HG03135 (cell line): ENCODE data around the gene CDH8.
"Not testable (repeated sequence)": the region's sequence is repeated elsewhere in the genome, so short reads cannot be mapped to it uniquely, and the experiment has no call there.

ENCODE experiments used
- ATAC-seq: cut with Tn5 transposase; IDR thresholded peaks from one replicate; pipeline ENCODE4 v1.9.1; 2021; ENCODE audit warnings: mild to moderate bottlenecking, moderate library complexity; ENCODE audit not compliant: unreplicated experiment

Gene CDH8

DNA sequence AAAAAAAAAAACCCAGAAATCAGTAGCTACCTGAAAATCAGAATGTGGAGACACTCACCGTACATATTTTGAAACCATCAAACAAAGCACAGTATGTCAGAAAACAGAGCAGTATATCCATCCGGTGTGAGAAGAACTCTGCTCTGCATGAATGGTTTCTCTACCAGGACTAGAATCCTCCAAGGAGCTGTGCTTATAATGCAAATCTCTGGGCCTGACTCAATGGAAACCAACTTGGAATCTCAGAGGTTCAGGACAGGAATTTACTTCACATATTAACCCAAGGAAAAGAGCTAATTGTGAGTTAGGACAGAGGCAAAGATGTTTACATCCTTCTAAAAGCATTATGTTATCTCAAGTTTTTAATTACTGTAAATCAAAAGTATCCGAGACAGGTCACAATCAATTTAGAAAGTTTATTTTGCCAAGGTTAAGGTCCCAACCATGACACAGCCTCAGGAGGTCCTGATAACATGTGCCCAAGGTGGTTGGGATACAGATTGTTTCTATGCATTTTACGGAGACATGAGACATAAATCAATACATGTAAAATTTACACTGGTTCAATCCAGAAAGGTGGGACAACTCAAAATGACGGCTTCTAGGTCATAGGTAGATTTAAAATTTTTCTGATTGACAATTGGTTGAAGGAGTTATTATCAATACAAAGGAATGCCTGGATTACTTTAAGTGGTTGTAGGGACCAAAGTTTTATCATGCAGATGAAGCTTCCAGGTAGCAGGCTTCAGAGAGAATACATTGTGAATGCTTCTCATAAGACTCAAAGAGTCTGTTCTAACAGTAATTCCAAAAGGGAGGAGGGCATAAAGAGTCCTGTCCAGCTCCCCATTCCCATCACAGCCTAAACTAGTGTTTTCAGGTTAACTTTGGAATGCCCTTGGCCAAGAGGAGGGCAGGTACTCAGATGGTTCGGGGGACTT is 164.1 kb downstream of the CDH8 start:
- no peak for ATAC-seq

DNA sequence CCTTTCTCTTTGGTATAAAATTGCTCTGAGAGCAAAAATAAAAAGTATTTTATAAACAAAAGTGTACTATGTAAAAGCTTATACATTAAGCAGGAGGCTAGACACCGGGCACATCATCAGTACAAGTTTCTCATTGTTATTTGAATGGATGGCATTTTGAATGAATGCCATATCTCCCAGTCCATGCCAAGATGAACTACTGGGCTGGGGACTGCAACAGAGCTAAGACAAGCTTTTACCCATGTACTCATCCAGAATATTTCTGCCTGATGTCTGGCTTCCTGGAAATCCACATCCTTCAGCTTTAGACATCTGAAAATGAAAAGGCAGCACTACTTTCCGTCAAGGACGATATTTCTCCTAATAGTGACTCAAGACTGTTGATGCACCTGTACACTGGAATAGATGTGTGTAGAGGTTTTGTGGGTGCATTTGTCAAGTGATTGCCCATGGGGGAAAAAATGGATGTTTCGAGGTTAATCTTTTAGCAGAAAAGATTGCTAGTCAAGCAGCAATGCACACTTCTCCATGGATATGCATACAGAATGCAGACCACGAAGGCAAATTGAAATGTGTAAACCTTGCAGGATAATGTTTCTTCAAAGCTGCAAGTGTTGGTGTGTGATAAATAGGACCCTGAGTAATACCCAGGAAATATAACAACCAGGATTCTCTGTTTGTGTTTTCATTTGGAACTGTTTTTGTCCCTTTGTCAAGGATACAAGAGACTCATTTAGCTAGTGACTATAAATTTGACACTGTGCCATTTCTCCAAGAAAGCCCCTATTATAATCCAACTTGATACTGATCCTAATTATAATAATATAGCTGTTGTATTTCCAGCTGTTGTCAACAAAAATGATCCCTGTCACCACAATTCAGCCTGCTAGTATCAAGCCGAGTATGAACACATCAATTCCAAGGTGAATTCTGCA is 173.8 kb downstream of the CDH8 start:
- ATAC-seq: no peak

DNA sequence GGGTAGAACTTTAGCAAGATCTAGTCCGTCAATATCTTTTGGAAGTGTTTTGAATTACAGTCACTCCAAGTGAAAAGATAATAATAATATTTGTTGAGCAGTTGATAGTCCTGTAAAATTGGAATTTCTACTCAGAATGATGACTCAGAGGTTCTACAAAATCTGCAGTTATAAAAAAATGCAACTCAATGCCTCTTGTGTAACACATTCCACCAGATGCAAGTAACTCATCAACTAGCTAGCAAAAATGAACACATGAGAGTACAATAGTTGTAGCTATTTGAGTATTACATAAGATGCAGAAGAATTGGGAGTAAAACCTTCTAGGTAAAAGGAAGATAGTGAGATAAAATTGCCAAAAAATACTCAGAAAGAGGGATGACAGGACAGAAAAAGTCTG is 177.2 kb downstream of the CDH8 start:
- no peak for ATAC-seq

DNA sequence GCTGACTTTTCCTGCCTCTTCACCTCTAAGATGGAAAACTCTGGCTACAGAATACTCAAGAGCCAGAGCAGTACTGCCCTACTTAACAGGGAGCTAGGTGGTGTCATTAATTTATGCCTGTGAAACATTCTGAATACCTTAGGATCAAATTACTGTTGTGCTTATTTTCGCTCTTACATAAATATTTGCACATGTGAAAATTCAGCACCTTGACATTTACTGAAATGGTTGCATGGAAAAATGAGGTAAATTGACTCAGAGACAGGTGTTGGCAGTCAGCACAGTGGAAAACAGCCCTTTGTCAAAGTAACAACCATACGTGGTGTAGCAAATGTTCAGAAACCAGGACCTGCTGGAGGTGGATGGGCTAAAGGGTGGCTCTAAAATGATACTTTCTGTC is 193.6 kb downstream of the CDH8 start:
- no peak for ATAC-seq

DNA sequence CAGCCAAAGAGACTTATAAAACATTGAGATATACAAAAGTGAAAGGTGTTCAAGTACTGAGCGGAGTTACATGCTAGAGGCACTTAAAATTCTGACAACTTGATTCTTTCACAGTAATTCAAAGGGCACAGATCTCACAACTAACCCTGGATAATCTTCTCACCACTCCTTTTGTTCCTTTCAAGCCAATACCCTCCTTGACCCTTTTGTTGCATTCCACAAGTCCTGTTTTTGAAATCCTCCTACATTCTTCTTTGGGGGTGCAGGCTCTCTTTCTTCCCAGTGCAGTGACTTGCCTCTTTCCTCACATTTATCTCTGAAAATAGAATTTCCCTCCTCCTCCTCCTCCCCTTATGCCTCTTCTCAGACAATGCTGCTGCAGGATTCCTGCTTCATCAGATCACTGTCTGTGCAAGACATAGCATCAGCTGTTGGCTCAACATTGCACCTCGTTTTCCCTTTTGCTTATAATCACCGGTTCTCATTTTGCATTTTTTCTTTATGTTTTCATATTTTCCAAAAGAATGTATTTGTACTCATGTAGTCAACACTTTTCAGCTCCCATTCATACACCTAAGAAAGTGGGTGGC is 199.3 kb downstream of the CDH8 start:
- ATAC-seq: no peak

DNA sequence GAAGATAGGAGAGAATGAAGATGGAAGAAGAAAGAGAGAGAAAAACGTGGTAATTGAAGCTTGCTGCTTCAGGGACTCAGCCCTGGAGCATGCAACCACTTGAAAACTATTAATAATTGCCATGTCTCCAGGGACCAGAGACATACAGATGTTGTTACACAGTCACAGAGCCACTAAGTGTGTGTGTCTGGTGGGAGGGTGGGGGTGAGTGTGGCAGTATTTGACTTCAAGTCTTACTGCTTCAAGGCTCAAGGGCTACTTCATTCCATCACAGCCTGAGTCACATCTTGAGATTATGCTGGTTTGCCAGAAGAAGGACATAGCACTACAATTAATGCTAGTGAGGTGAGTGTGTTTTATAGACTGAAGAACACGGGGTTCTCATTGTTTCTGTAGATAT is 202.2 kb downstream of the CDH8 start:
- no peak for ATAC-seq

DNA sequence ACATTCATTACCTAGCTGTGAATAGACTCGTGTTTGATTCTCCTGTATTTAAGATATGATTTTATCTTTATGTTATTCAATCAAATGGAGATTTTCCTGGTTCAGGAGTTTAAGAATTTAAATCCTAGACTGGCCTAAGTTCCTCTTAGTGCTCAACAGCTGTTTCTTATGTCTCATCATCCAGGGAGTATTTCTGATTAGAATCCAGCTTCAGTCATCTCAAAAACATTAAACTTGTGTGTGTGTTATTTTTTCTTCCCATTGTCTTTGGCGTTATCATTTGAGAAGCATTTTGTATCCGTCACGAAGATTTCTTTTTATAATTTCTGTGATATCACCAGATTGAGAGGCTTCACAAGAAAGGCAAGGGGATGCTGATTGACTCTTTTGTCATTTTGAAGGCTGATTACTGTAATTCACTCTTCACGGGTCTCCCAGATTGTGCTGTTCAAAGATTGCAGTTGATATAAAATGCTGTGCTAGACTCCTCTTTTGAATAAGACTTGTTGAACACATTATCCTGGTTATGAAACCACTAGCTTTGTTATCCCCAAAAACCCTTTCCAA is 204.8 kb downstream of the CDH8 start:
- no peak for ATAC-seq

DNA sequence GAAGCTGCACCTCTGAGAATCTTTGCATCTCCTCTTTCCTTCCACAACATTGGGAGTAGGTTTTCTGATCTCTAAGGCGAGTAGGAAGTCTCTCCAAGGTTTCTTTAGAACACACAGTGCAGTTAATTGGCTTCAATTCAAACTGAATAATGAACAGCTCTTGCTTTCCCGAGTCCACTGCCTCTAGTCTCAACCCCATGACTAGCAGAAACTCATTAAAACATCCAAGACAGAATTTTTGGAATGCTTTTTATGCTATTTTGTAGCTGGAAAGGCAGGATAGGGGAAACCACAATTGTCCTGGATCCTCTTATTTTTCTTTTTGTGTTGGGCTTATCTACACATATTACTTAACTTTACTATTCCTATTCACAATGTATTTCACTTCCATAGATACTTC is 206.6 kb downstream of the CDH8 start:
- ATAC-seq: no peak

DNA sequence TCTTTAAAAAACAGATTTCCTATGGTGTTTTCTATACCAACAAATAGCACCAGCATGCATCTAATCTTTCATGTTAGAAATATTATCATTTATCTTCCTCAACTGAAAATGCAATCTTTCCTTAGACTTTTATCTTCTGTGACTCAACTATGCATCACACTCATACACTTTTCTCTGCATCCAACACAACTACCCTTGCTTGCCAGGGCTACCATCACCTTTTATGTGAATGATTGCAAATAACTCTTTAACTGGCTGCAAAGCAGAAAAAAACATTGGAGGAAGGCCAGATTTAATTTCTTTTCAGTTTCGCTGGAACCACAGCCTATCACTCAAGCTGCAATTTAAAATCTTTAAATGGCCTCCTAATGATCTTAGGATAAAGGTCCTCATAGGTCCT is 212.9 kb downstream of the CDH8 start:
- ATAC-seq: no peak

DNA sequence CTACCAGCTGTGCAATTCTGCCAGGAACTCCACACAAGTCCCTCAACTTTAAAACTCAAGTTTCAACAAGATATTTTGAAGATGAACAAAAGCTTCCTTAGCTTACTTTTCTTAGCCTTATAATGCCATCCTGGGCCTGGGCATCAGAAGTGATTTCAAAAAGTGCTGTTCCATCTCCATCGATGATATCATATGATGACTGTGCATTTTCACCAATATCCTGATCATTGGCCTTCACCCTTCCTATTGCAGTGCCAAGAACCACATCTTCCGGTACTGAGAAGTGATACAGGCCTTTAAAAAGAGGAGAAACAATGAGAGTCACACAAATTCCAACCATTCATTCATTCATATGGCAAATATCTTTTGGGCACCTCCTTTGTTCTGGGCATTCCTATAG is 215.4 kb downstream of the CDH8 start:
- no peak for ATAC-seq

DNA sequence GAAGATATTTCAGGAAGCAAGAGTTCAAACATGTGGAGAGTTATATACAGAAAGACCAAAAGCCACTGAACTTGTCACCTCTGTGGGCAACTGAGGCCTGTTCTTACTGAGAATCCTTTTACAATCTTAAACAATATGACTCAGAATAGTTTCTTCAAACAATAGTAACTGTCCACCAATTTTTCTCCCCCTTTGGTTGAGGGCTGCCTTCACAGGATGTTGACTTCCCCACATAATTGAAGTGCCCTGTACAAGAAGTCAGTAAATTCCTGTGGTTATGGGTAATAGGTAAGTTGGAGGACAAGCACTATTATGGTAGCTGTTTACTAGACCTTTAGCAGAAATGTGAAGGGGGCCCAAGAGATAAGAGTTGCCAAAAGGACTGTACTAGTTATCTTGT is 215.8 kb downstream of the CDH8 start:
- ATAC-seq: no peak

DNA sequence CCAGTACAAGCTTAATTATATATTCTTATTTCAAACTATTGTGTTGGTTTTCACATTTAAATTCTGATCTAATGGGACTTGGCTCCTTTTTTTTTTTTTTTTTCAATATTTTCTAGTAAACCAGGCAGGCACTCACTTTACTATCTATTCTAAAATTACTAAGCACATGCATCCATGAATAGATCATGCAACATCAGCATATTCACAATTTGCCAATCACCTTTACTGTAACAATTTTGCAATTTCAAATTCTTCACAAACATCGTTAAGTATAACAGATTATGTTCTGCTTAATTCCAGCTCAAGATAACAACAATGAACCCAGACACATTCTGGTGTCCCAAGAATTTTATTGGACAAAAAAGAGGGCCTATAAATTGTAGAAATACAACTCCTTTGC is 217.4 kb downstream of the CDH8 start:
- ATAC-seq: no peak

DNA sequence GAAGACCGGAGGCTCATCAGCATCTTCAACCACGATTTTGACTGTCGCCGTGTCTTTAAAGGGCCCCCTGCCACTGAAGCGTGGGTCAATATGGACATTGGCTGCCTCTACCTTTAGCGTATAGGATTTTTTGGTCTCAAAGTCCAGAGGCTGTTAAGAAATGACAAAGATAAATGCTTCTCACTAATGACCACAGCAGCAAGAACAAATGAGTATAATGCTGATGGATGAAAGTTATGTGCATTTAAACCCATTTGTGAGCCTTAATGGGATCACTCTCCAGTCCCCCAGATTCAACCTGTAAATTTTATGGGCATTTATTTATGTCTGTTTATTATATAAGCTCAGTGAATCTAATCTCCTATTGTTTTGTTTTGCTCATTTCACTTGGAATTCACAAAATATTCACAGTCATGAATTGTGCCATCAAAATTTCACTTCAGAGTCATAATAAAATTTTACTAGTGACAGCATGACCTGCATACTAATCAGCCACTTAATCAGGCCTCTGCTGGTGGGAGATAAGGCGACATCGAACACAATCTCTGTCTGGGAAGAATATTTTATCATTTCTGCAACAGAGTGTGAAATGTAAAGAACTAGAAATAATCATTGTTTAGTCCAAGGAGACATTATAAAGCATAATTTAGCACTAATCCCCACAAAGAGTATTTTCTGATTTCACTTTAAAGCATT is 218.5 kb downstream of the CDH8 start:
- no peak for ATAC-seq

DNA sequence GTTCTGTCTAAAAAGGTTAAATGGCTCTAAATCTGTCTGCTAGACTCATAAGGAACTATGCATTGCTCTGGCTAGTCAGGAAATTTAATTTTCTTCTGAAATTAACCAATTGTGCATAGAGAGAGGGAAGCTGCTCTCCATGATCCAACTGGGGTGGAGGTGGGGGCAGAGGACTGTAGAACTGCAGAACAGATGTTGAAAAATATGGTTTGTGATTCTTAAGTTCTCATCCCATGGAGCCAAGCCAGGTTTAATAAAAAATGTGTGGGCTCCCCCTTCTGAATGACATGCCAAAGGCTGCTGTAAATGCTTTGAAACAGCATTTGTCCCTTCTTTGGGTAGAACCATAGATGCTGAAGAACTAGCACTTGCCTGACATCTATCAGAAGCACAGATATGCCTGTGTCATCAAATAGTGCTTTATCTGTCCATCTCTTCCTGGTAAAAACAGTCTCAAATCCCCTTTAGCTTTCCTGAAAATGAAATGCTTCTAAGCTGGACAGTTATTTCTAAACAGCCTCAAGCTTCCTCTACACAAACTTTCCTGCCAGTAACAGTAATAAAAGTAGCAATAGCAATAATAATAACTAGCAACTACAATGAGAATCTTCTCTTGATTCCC is 221.4 kb downstream of the CDH8 start:
- no peak for ATAC-seq

DNA sequence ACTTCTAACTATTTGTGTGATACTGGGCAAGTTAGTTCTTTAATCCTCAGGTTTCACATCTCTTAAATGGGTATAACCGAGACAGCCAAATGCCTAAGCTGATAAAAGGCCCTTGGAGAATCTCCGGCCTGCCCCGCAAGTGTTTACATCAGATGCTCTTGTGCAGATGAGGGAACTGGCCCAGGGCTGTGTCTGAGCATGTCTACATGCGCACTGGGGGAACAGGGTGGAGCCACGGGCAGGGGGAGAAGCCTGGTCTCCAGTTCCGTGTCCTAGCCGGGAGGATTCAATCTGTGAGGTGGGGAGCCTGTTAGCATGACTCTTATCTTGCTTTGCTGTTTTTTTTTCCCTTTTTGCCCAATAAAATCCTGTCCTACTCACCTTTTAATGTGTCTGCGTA is 222.9 kb downstream of the CDH8 start:
- no peak for ATAC-seq

DNA sequence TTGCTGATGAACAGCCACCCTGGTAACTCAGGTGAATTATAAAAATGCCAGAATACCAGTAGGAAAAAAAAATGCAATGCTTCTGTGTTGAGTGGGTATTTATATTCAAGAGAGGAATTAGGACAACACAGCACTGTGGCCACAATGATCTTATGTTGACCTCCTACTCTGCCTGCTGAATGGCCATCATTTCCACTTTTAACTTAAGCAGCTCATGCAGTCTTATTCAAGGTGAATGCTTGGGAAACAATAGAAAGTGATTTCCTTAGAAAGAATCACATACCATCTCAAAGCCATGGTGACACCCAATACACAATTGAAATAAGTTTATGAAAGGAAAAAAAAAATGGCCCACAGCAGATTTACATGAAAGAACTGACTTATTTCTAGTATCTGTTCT is 224.0 kb downstream of the CDH8 start:
- ATAC-seq: no peak

DNA sequence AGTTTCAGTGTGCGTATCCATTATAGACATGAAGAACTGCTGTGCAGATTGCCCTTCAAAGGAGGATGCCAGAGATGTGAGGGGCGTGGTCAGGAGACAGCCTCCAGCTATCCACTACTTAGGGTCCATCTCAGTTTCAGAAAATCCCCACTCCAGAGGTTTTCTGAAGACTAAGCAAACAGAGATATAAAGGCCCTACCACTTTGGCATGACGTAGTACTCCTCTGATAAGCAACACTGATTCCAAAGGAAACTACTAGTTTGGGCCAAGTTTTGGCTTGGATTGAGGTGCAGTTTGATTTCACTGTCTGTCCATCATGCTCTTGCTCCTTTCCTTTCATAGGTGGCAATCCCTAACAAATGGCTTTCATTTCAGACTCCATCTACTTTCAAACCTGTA is 228.7 kb downstream of the CDH8 start:
- ATAC-seq: no peak

DNA sequence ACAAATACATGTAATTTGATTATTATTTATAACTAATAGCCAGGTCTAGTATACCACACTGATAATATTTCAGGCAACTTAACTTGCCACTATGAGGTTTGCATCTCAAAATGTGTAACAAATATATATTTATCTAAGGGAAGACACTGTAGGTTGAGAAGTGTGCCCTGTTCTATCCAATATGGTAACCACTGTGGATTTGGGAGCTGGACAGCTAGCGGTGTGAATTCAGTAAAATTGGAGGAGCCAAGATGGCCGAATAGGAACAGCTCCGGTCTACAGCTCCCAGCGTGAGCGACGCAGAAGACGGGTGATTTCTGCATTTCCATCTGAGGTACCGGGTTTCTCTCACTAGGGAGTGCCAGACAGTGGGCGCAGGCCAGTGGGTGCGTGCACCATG is 235.0 kb downstream of the CDH8 start:
- ATAC-seq: not testable (repeated sequence)

DNA sequence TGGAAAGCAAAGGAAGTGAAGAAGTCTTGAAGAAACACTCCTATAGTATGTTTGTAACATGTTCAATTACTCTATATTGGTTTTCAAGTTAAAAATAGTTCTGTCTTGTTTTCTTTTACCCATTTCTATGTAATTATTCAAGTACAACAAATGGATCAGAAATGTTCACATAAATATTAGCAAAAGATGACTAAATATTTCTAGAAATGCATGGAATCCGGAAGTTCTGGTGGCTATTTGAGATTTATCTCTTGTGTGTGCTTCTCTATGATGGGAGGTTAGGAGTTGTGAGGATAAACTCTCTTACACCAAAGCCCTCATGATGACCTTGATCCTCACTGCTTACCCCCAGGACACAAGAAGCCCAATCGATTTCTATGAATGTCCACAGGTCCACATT is 237.5 kb downstream of the CDH8 start:
- no peak for ATAC-seq

DNA sequence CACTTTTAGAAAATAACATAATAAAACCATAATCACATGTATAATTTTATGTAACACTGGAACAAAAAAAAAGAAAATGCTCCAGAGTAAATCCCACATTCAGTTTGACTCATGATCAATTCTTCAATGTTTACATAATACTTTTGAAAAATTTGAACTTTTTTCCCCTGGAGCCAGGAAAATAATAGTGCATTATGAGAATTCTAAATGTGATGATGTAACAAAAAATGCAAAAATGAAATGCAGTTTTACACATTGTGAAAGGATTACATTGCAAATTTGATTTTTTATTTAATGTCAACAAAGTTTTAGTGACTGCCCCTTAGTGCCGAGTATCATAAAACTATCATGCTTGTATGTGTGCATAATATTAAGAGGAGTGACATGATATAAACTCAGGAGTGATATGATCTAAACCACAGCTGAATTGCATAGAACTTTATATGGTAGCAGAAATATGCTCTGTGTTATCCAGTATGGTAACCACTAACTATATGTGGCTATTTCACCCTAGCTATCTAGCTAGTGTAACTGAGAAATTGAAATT is 238.2 kb downstream of the CDH8 start:
- ATAC-seq: no peak
